GM10248 (cell line): ENCODE measurements around the gene PC.
A peak's percentile ranks its signal among the peaks of the same experiment; 100 is the strongest.

Source experiments
- CTCF ChIA-PET: fragments of 300-600 bp; sonication (Branson Sonifier 250); formaldehyde crosslinking; extraction: SDS; loops from one replicate; lab custom pipeline; 2021; ENCODE audit warnings: antibody characterized with exemption; lab: Yijun Ruan, JAX
- POLR2A ChIA-PET: fragments of 350-650 bp; sonication (Branson Sonifier 250); formaldehyde crosslinking; extraction: SDS; loops from one replicate; lab custom pipeline; 2020; ENCODE audit warnings: antibody characterized with exemption; lab: Yijun Ruan, JAX
- DNase-seq: peaks from one replicate; pipeline ENCODE4 v3.0.0; 2012; ENCODE audit errors: extremely low spot score
- CTCF ChIP-seq: IDR thresholded peaks from 2 replicates; pipeline ENCODE4 v1.5.1; 2012; ENCODE audit warnings: mild to moderate bottlenecking, low read depth; ENCODE audit errors: extremely low read depth, missing control alignments, control extremely low read depth

PC gene

GRCh38 chr11:66842896-66843775 lies 115.0 kb downstream of the PC start, which contains the start of gene RCE1:
TSS of gene RCE1 (plus strand) at chr11:66843441. CDS start at chr11:66843456, 15 bp downstream.
- ChIA-PET CTCF (interaction anchor here (1.1 to 20.7 kb wide), 11 partner anchors 9 to 405 kb away, joined by 3 to 241 read pairs (median 5); partner anchors contain the start of gene MRPL11), POLR2A (interaction anchor here (0.5 to 1.5 kb wide), 8 partner anchors 9 to 1394 kb away, joined by 3 to 7 read pairs (median 4); no protein-coding TSS in a partner anchor)
- no peak for TF ChIP-seq CTCF
- DNase-seq, result peak; percentile 97

- DNase-seq, result no peak
- POLR2A ChIA-PET, result interaction anchor here (0.6 to 1.4 kb wide), 3 partner anchors 9 to 1393 kb away, joined by 3 to 5 read pairs (median 4); no protein-coding TSS in a partner anchor
- CTCF ChIA-PET, result interaction anchor here (0.7 to 20.7 kb wide), 10 partner anchors 9 to 455 kb away, joined by 3 to 241 read pairs (median 4); partner anchors contain the start of gene MRPL11
- TF ChIP-seq CTCF, result no peak
Measured at GRCh38 chr11:66842501-66842895, 115.7 kb downstream of the PC start.

- DNase-seq, result no peak
- TF ChIP-seq CTCF, result no peak
- ChIA-PET POLR2A (interaction anchor here (0.7 to 1.4 kb wide), 2 partner anchors 10 to 14 kb away, joined by 3 to 5 read pairs; no protein-coding TSS in a partner anchor), CTCF (interaction anchor here (0.7 to 20.7 kb wide), 7 partner anchors 10 to 455 kb away, joined by 3 to 241 read pairs (median 4); partner anchors contain the start of gene MRPL11)
Measured at GRCh38 chr11:66841861-66842260, 116.3 kb downstream of the PC start.

- ChIA-PET CTCF (interaction anchor here (1.0 to 20.7 kb wide), 4 partner anchors 43 to 163 kb away, joined by 3 to 241 read pairs (median 3); partner anchors contain the start of gene RBM4B), POLR2A (interaction anchor here (0.7 kb wide), 1 partner anchor 808 kb away, joined by 7 read pairs; no protein-coding TSS in a partner anchor)
- no peak for TF ChIP-seq CTCF
- no peak for DNase-seq
Measured at GRCh38 chr11:66840317-66841091, 117.7 kb downstream of the PC start.

GRCh38 chr11:66835768-66836405 lies 122.3 kb downstream of the PC start:
- TF ChIP-seq CTCF, result no peak
- ChIA-PET CTCF (interaction anchor here (20.7 kb wide), 1 partner anchor 144 kb away, joined by 241 read pairs; no protein-coding TSS in a partner anchor), POLR2A (no interaction called here)
- no peak for DNase-seq
